ENCODE results near the gene CES4A. TPM values are rescaled to one million over a fixed set of nuclear protein-coding genes. Genes with fewer than 3 reads are reported as not detected.
"Not testable (repeated sequence)": the region's sequence is repeated elsewhere in the genome, so short reads cannot be mapped to it uniquely, and the experiment has no call there.

CES4A gene
- total RNA-seq, 2 donors from 2014 or later, result 18.3 to 43.5 TPM

DNA sequence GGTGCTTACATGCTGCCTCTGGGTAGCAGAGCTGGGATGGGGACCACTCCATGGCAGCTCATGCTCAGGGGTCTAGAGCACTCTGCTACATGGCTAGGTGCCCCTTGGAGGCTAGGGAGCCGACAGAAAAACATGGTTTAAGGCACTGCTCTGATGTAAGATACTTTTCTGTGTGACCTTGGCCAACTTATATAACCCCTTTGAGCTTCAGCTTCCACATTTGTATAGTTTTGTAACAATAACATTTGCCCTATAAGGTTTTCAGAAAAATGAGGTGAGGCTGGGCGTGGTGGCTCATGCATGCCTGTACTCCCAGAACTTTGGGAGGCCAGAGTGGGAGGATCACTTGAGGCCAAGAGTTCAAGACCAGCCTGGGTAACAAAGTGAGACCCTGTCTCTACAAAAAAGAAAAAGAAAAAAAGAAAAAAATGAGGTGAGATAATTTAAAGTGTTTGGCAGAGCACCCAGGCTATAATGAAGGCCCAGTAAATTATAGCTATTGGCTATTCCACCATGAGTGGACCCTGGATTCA, 3.2 kb downstream of the CES4A start:
- H3K4me3 Mint-ChIP-seq, result no peak overlapping the region
- H3K27ac Mint-ChIP-seq, result no peak overlapping the region
- H3K27me3 Mint-ChIP-seq, result no peaks in the 10 kb centered on the region
- H3K4me1 Mint-ChIP-seq, result peaks cover 12% of the 10 kb centered on the region
- no peak for ATAC-seq (replicated peaks)
- H3K9me3 Mint-ChIP-seq, result no peaks in the 10 kb centered on the region
- H3K36me3 Mint-ChIP-seq (ENCODE audit: low read depth), result no peaks in the 10 kb centered on the region

DNA sequence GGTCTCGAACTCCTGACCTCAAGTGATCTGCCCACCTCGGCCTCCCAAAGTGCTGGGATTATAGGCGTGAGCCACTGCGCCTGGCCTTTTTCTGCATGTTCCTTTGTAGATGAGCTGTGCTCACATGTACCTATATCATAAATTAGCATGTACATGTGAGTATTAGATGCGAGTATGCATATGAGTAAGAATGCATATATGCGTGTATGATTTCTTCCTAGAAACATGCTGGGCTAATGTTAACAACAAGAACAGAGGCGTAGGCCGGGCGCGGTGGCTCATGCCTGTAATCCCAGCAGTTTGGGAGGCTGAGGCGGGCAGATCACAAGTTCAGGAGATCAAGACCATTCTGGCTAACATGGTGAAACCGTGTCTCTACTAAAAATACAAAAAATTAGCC, 5.2 kb downstream of the CES4A start:
- ATAC-seq (replicated peaks); H3K27ac Mint-ChIP-seq; H3K9me3 Mint-ChIP-seq; H3K36me3 Mint-ChIP-seq (ENCODE audit: low read depth); H3K4me3 Mint-ChIP-seq; H3K4me1 Mint-ChIP-seq; H3K27me3 Mint-ChIP-seq: not testable (repeated sequence)

GRCh38 chr16:66996324-66996982, 8.1 kb downstream of the CES4A start:
- no peak overlapping the region for H3K4me3 Mint-ChIP-seq
- peaks cover 8% of the 10 kb centered on the region for H3K36me3 Mint-ChIP-seq (ENCODE audit: low read depth)
- H3K27me3 Mint-ChIP-seq, result no peaks in the 10 kb centered on the region
- peaks cover 7% of the 10 kb centered on the region for H3K4me1 Mint-ChIP-seq
- H3K27ac Mint-ChIP-seq, result no peak overlapping the region
- H3K9me3 Mint-ChIP-seq, result no peaks in the 10 kb centered on the region
- no peak for ATAC-seq (replicated peaks)

DNA sequence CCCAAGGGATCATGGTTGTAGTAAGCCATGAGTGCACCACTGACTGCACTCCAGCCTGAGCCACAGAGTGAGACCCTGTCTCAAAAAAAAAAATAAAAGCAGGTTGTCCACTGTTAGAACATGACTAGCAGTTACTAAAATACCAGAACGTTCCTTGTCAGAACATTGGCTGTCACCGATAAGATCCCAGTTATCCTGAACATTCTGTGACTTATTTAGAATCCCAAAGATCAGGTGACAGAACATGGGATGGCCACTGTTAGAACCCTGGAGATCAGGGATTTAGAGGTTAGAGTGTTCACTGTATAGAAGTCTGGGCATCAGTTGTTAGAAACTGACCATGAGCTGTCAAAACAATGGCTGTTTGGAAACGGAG, 8.6 kb downstream of the CES4A start:
- peaks cover 11% of the 10 kb centered on the region for H3K4me1 Mint-ChIP-seq
- no peaks in the 10 kb centered on the region for H3K27me3 Mint-ChIP-seq
- H3K27ac Mint-ChIP-seq, result peak overlapping the region; percentile 62
- no peak for ATAC-seq (replicated peaks)
- peaks cover 13% of the 10 kb centered on the region for H3K36me3 Mint-ChIP-seq (ENCODE audit: low read depth)
- H3K4me3 Mint-ChIP-seq, result no peak overlapping the region
- H3K9me3 Mint-ChIP-seq, result no peaks in the 10 kb centered on the region

GRCh38 chr16:67000384-67001351, 12.3 kb downstream of the CES4A start:
- Mint-ChIP-seq H3K36me3 (ENCODE audit: low read depth) (peaks cover 41% of the 10 kb centered on the region), H3K4me3 (peak overlapping the region; percentile 79), H3K27ac (peak overlapping the region; percentile 86), H3K27me3 (no peaks in the 10 kb centered on the region), H3K9me3 (no peaks in the 10 kb centered on the region), H3K4me1 (peaks cover 13% of the 10 kb centered on the region)
- peak; percentile 78 for ATAC-seq (replicated peaks)

- no peak overlapping the region for H3K27ac Mint-ChIP-seq
- H3K4me1 Mint-ChIP-seq, result peaks cover 13% of the 10 kb centered on the region
- no peaks in the 10 kb centered on the region for H3K27me3 Mint-ChIP-seq
- ATAC-seq (replicated peaks), result no peak
- H3K36me3 Mint-ChIP-seq (ENCODE audit: low read depth), result peaks cover 41% of the 10 kb centered on the region
- H3K4me3 Mint-ChIP-seq, result peak overlapping the region; percentile 79
- H3K9me3 Mint-ChIP-seq, result no peaks in the 10 kb centered on the region
Measured at GRCh38 chr16:67001726-67002125, 13.3 kb downstream of the CES4A start.

DNA sequence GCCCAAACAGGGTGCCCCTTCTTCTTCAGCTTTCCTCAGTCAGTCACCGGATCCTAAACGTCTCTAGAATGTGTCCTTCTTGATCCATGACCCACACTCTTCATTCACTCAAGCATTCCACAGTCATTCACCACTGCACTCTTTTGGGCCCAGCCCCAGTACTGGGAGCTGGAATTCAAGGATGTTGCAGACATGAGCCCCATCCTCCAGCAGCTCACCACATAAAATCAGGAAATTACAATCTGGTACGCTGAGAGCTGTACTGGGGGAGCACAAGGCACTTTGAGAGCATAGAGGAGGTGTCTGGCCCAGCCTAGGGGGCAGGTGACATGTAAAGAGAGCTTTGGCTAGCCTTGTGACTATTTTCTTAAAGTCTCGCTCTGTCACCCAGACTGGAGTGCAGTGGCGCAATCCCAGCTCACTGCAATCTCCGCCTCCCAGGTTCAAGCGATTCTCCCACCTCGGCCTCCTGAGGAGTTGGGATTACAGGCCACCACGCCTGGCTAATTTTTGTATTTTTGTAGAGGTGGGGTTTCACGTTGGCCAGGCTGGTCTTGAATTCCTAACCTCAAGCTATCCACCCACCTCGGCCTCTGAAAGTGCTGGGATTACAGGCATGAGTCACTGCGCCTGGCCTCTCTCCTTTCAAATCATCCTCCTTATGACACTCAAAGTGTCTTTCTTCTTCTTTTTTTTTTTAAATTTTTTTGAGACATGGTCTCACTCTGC, 18.7 kb downstream of the CES4A start:
- H3K4me1 Mint-ChIP-seq, result peaks cover 10% of the 10 kb centered on the region
- no peak overlapping the region for H3K27ac Mint-ChIP-seq
- H3K4me3 Mint-ChIP-seq, result peak overlapping the region; percentile 14
- peak; percentile 78 for ATAC-seq (replicated peaks)
- H3K36me3 Mint-ChIP-seq (ENCODE audit: low read depth), result peaks cover 33% of the 10 kb centered on the region
- H3K27me3 Mint-ChIP-seq, result no peaks in the 10 kb centered on the region
- no peaks in the 10 kb centered on the region for H3K9me3 Mint-ChIP-seq

DNA sequence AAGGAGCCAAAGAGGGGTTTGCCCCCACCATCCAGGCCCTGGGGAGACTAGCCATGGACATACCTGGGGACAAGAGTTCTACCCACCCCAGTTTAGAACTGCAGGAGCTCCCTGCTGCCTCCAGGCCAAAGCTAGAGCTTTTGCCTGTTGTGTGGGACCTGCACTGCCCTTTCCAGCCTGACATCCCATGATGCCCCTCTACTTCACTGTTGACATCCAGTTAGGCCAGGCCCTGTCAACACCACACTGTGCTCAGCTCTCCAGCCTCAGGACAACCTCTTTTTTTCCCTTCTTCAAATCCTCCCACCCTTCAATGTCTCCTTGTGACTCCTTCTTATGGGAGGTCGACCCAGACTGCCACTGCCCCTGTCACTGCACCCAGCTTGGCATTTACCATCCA, 20.8 kb downstream of the CES4A start:
- H3K9me3 Mint-ChIP-seq, result no peaks in the 10 kb centered on the region
- H3K4me3 Mint-ChIP-seq, result no peak overlapping the region
- peak overlapping the region; percentile 25 for H3K27ac Mint-ChIP-seq
- H3K27me3 Mint-ChIP-seq, result no peaks in the 10 kb centered on the region
- no peak for ATAC-seq (replicated peaks)
- H3K36me3 Mint-ChIP-seq (ENCODE audit: low read depth), result peaks cover 23% of the 10 kb centered on the region
- H3K4me1 Mint-ChIP-seq, result peaks cover 14% of the 10 kb centered on the region

DNA sequence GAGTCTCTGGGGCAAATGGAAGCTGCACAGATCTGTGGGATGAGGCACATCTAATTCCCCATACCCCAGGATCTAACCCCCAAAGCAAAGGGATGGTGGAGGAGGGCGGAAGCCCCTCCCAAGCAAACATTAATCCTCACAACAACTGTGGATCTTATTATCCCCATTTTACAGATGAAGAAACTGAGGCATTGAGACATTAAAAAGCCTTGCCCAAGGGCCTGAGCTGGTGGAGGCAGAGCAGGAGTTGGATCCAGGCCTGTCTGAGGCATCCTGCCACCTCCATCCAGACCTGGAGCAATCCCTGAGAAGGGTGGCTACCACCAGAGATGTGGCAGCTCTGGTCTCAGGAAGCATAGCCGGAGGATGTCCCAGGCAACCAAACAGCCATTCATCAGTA, 22.9 kb downstream of the CES4A start:
- peak overlapping the region; percentile 7 for H3K27ac Mint-ChIP-seq
- no peak for ATAC-seq (replicated peaks)
- no peaks in the 10 kb centered on the region for H3K27me3 Mint-ChIP-seq
- peak overlapping the region; percentile 84 for H3K4me3 Mint-ChIP-seq
- H3K36me3 Mint-ChIP-seq (ENCODE audit: low read depth), result peaks cover 11% of the 10 kb centered on the region
- peaks cover 14% of the 10 kb centered on the region for H3K4me1 Mint-ChIP-seq
- H3K9me3 Mint-ChIP-seq, result no peaks in the 10 kb centered on the region

DNA sequence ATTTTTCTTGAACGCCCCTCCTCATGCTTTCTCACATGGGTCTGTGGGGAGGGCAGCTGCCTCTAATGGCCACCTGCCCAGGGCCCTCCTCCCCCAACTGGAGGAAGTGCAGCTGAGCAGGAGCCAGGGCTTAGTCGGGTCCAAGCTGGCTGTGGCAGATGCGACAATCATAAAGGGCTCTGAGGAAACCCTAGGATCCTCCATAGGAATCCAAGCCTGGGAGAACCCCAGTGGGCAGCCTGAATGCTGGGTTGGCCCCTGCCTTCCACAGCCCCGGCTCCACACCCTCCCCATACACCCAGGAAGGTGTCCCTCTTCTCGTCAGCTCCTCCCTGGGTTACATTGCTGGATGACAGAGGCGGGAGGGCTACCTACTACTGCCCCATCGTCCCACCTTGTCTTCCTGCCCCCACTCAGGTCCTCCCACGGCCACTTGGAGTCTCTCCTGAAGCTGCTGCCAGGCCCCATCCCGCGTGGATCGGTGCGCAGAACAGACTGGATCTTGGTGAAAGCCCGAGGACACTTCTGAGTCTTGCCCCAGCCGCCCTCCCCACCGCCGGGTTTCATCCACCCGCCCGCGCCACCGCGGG, 24.9 kb downstream of the CES4A start:
- H3K27me3 Mint-ChIP-seq, result no peaks in the 10 kb centered on the region
- peak overlapping the region; percentile 89 for H3K27ac Mint-ChIP-seq
- H3K36me3 Mint-ChIP-seq (ENCODE audit: low read depth), result peaks cover 11% of the 10 kb centered on the region
- no peaks in the 10 kb centered on the region for H3K9me3 Mint-ChIP-seq
- peak overlapping the region; percentile 84 for H3K4me3 Mint-ChIP-seq
- ATAC-seq (replicated peaks), result peak; percentile 2
- peaks cover 9% of the 10 kb centered on the region for H3K4me1 Mint-ChIP-seq

DNA sequence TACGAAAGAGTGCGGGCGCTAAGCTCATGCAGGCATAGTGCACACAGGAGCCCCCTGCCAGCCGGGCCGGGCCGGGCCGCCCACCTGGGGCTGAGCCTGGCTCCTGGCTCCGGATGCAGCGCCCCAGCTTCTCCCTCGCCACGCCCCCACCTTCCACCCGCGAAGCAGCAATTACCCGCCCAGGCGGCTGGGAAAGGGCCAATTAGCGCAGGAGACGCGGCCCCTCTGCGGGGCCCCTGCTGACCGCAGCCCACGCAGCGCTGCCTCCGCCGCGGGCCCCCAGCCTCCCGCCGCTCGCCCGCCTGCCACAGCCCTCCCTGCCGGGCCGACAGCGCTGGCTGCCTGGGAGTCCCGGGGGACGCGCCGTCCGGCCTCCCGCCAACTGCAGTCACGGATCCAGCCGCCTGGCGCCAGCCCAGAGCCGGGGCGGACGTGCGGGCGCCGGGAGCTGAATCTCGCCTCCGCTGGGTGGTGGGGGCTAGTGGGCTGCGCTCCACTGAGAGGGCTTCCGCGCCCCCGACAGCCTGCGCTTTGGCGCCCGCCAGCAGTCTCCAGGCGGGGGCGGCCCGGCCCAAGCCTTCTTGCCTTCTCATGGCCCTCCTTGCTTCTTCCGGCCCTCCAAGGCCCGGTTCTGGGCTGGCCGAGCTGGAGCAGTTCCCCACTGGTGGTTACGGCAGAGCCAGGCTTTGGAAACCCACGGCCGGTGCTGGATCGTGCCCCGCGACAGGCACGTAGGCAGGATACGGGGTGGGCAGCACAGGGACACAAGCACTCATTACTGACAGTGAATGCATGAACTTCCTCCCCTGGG, 25.6 kb downstream of the CES4A start:
- Mint-ChIP-seq H3K27me3 (no peaks in the 10 kb centered on the region), H3K4me1 (peaks cover 9% of the 10 kb centered on the region), H3K4me3 (peak overlapping the region; percentile 84), H3K36me3 (ENCODE audit: low read depth) (peaks cover 11% of the 10 kb centered on the region), H3K9me3 (no peaks in the 10 kb centered on the region), H3K27ac (peak overlapping the region; percentile 89)
- peak; percentile 66 for ATAC-seq (replicated peaks)

- Mint-ChIP-seq H3K4me3 (peak overlapping the region; percentile 84), H3K4me1 (peaks cover 9% of the 10 kb centered on the region), H3K9me3 (no peaks in the 10 kb centered on the region), H3K36me3 (ENCODE audit: low read depth) (peaks cover 11% of the 10 kb centered on the region), H3K27ac (peak overlapping the region; percentile 87), H3K27me3 (no peaks in the 10 kb centered on the region)
- no peak for ATAC-seq (replicated peaks)
Measured at GRCh38 chr16:67014634-67015312, 26.4 kb downstream of the CES4A start.

DNA sequence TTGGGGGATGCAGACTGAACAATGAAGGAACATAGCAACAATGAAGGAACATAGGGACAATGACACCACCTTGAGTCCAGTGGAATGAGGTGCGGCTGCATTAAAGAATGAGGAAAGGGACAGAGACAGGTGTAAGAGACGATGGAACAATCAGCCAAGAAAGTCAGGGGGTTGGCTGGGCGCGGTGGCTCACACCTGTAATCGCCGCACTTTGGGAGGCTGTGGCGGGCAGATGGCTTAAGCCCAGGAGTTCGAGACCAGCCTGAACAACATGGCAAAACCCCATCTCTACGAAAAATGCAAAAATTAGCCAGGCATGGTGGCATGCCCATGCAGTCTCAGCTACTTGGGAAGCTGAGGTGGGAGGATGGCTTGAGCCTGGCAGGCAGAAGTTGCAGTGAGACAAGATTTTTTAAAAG, 26.9 kb downstream of the CES4A start:
- H3K4me1 Mint-ChIP-seq, result peaks cover 9% of the 10 kb centered on the region
- H3K9me3 Mint-ChIP-seq, result no peaks in the 10 kb centered on the region

More for the DNA sequence above, 26.9 kb downstream of the CES4A start:
- H3K4me3 Mint-ChIP-seq, result peak overlapping the region; percentile 84
- no peak for ATAC-seq (replicated peaks)
- no peaks in the 10 kb centered on the region for H3K27me3 Mint-ChIP-seq
- no peak overlapping the region for H3K27ac Mint-ChIP-seq
- H3K36me3 Mint-ChIP-seq (ENCODE audit: low read depth), result peaks cover 11% of the 10 kb centered on the region
